ENCODE results near the gene TACR2. TPM values are rescaled to one million over a fixed set of nuclear protein-coding genes. Genes with fewer than 3 reads are reported as not detected.

The TACR2 gene
- total RNA-seq, 2 donors from 2014 or later, result 0.24 to 0.41 TPM

DNA sequence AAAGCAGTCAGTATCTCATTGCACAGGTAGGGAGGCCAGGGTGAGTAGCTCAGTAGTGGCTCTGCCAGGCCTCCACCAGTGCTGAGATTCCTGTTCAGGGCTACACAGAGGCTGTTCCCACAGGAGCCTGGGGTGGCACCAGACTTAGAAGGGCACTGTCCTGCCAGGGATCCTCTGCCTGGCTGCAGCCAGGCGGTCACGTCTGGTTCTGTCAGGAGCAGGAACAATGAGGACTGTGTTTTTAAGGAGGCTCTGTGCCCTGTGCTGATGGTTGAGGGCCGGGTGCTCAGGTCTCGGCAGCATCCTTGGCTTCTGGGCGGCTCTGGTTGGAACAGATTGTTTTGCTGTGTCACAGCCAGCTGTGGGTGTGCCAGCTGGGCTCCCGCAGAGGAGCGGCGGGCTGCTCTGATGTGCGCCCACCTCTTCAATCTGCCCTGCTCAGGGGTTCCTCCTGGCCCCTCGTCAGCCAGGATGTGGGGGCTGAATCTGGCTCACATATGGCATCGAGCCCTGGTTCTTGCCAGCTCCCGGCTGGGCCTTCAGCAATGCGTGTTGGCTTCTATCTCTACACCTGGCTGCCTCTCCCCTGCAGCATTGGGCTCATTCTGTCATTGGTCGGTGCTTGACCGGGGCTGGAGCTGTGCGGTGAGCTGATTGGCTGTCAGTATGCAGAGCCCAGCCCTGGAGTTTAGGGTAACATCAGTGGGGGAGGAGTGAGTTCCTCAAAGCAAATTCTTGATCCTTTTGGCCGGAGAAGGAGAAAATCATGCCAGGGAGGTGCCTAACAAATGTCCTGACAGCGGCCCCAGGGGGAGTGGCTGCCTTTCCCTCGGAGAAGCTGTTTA lies 41.2 kb downstream of the TACR2 start:
- H3K4me3 ChIP-seq, result no peak overlapping the region
- DNase-seq (ENCODE audit: low spot score), result no peak
- TF ChIP-seq, protein P1, sequence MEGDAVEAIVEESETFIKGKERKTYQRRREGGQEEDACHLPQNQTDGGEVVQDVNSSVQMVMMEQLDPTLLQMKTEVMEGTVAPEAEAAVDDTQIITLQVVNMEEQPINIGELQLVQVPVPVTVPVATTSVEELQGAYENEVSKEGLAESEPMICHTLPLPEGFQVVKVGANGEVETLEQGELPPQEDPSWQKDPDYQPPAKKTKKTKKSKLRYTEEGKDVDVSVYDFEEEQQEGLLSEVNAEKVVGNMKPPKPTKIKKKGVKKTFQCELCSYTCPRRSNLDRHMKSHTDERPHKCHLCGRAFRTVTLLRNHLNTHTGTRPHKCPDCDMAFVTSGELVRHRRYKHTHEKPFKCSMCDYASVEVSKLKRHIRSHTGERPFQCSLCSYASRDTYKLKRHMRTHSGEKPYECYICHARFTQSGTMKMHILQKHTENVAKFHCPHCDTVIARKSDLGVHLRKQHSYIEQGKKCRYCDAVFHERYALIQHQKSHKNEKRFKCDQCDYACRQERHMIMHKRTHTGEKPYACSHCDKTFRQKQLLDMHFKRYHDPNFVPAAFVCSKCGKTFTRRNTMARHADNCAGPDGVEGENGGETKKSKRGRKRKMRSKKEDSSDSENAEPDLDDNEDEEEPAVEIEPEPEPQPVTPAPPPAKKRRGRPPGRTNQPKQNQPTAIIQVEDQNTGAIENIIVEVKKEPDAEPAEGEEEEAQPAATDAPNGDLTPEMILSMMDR (IDR thresholded peaks at IDR 0.05), result no peak
- no peaks in the 10 kb centered on the region for H3K9me3 ChIP-seq
- no peaks in the 10 kb centered on the region for H3K27me3 ChIP-seq
- peak overlapping the region; percentile 57 to 64 for H3K27ac ChIP-seq
- peaks cover 3 to 42% of the 10 kb centered on the region in 2 donors for H3K4me1 ChIP-seq
- H3K36me3 ChIP-seq, result peaks cover 70% of the 10 kb centered on the region

DNA sequence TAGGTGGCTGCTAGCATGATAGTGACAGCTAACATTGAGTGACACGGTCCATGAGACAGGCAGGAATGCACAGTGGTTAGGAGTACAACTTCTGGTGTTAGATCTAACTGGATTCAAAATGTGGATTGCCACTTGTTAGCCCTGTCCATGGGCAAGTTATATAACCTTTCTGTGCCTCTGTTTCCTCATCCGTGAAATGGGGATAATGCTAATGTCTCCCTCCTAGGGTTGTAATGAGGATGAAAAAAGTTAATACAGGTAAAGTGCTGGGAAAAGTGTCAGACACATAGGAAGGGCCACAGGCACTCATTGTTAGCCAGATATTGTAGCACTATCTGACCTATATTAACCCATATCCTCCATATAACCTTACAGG lies 41.8 kb downstream of the TACR2 start:
- H3K36me3 ChIP-seq, result peaks cover 70% of the 10 kb centered on the region
- H3K4me3 ChIP-seq, result no peak overlapping the region
- TF ChIP-seq, protein P1 (IDR thresholded peaks at IDR 0.05), result no peak
- H3K27me3 ChIP-seq, result no peaks in the 10 kb centered on the region
- peak overlapping the region; percentile 57 to 64 for H3K27ac ChIP-seq
- no peaks in the 10 kb centered on the region for H3K9me3 ChIP-seq
- H3K4me1 ChIP-seq, result peaks cover 3 to 42% of the 10 kb centered on the region in 2 donors
- no peak for DNase-seq (ENCODE audit: low spot score)

DNA sequence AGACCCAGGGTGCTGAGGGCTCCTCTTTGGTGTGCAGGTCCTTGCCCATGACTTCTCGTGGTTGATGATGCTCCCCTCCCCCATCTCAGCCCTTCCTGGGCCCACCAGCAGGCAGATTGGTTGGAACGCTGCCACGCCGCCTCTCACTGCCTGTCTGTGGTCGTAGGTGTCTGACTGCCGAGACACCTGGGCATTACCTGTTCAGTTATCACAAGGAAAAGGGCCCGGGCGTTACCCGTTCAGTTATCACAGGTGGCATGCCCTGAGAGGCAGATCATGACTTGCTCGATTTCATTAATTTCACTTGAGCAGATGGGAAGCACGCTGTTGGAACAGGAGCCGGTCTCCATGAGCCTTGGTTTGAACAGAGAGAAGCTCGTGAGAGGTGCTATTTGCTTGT lies 42.5 kb downstream of the TACR2 start:
- Histone ChIP-seq H3K36me3 (peaks cover 70% of the 10 kb centered on the region), H3K27ac (peak overlapping the region in 1 of 2 donors; percentile 57), H3K9me3 (no peaks in the 10 kb centered on the region), H3K27me3 (no peaks in the 10 kb centered on the region), H3K4me1 (peaks cover 3 to 42% of the 10 kb centered on the region in 2 donors), H3K4me3 (no peak overlapping the region)
- no peak for DNase-seq (ENCODE audit: low spot score)
- TF ChIP-seq, protein P1 (IDR thresholded peaks at IDR 0.05), result no peak

DNA sequence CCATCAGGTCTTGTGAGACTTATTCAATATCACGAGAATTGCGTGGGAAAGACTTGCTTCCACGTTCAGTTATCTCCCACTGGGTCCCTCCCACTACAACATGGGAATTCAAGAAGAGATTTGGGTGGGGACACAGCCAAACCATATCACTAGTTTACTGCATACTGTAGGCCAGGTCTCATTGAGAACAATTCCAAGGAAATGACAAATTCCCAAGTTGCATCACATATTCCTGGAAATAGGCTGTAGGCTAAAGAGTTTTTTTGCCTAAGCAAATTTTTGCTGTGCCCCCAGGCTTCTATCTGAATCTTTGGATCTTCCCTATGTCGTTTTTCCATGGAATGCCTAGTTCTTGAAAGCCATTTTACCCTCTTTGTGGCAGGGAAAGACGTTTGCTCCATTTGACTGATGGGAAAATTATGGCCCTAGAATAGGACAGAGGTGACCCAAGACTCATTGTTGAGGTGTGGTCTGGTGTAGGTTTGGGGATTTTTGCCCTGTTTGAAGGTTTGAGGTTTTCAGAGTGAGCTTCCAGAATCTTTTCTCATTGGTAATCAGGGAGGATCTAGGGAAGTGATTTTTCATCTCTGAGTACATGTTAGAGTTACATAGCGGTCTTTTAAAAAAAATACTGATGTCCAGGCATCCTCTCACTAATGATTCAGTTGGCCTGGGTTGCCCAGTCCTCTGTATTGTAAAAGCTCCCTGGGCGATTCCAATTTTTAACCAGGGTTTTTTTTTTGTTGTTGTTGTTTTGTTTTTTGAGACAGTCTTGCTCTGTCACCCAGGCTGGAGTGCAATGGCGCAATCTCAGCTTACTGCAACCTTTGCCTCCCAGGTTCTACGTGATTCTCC lies 44.4 kb downstream of the TACR2 start:
- no peaks in the 10 kb centered on the region for H3K27me3 ChIP-seq
- H3K36me3 ChIP-seq, result peaks cover 71% of the 10 kb centered on the region
- peak overlapping the region in 1 of 2 donors; percentile 41 for H3K27ac ChIP-seq
- no peak for DNase-seq (ENCODE audit: low spot score)
- TF ChIP-seq, protein P1 (IDR thresholded peaks at IDR 0.05), result no peak
- H3K4me3 ChIP-seq, result no peak overlapping the region
- H3K4me1 ChIP-seq, result peaks cover 3 to 33% of the 10 kb centered on the region in 2 donors
- no peaks in the 10 kb centered on the region for H3K9me3 ChIP-seq

DNA sequence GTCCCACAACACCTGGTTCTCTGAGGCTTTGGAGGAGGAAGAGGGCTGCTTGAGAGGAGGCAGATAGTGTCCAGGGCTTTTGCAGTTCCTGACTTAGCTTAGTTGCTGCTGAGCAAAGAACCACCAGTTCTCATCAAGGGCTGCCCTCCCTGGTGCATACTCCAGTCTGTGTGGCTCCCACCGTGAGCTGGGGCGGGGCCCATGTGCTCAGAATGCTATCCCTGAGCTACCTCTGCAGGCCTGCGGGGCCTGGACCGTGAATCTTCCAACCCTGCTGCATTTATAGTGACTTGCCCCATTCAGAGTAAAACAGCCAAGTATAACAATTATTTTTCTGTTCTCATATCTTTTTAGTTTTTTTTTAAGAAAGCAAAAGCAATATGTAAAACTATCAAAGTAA lies 49.2 kb downstream of the TACR2 start:
- no peak overlapping the region for H3K4me3 ChIP-seq
- no peaks in the 10 kb centered on the region for H3K9me3 ChIP-seq
- H3K27me3 ChIP-seq, result no peaks in the 10 kb centered on the region
- no peak for DNase-seq (ENCODE audit: low spot score)
- peaks cover 70% of the 10 kb centered on the region for H3K36me3 ChIP-seq
- peaks cover 0 to 30% of the 10 kb centered on the region in 2 donors for H3K4me1 ChIP-seq
- TF ChIP-seq, protein P1 (IDR thresholded peaks at IDR 0.05), result no peak
- no peak overlapping the region for H3K27ac ChIP-seq

Measured in right atrium auricular region (tissue), 2 donors.